Measurements from ENCODE around the gene FAM135A.
"Not testable (repeated sequence)": the region's sequence is repeated elsewhere in the genome, so short reads cannot be mapped to it uniquely, and the experiment has no call there.

Gene FAM135A

DNA sequence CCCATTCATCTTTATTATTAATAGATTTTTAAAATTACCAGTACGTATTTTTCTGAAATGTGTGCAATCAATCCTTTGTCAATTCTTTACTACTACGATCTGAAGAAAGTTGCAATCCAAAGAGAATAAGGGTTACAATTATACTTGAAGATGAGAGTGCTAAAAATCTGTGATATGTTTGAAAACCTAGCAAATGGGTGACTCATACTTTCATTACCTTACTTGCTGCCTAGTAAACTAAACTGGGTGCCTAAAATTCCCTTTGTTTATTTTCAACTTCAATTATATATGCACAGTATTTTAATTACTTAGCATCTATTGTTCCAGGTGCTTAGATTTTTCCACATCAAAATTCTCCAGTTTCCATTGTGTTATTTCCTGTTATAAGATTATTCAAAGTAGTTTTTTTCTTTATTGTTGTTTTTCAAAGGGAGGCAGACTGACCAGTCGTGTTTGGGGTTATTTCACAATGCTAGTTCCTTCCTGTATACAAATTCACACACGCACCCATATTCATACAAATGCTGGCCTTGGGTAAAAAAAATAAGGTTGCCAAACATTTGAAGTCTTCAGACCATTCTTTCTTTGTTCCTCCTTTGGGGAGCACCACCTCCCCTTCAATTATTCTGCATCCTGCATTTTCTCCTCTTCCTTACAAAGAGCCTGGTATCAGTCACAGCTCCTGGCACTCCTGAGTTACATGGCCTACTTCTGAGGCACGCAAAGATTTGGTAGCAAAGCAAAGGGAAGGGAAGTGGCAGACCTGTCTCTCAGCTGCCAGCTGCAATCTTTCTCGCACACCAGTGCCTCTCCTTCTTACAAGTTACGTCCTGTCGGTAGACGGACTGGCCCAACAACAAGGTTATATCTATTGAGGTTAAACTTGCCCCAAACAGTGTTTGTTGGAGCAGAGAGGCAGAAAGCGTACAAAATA, 16.2 kb upstream of the FAM135A start:
- no peak for DNase-seq

GRCh38 chr6:70398783-70399728, 14.3 kb upstream of the FAM135A start:
- no peak for DNase-seq

GRCh38 chr6:70404658-70405057, 8.7 kb upstream of the FAM135A start:
- DNase-seq, result no peak

DNA sequence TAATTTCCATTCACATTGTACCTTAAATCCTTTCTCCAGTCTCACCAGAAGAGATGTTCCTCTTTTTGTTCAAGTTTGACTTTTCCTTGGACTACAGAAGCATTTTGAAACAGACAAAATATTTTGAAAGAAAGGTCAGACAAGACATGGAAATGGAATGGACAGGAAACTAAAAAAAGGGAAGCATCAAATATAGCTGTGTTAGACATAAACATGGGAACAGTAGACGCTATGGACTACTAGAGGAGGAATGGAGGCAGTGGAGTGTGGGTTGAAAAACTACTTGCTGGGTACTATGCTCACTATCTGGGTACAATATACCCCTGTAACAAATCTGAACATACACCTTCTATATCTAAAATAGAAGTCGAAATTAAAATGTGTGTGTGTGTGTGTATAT, 4.1 kb upstream of the FAM135A start:
- no peak for DNase-seq

GRCh38 chr6:70411542-70412251, 1.6 kb upstream of the FAM135A start:
- no peak for DNase-seq

DNA sequence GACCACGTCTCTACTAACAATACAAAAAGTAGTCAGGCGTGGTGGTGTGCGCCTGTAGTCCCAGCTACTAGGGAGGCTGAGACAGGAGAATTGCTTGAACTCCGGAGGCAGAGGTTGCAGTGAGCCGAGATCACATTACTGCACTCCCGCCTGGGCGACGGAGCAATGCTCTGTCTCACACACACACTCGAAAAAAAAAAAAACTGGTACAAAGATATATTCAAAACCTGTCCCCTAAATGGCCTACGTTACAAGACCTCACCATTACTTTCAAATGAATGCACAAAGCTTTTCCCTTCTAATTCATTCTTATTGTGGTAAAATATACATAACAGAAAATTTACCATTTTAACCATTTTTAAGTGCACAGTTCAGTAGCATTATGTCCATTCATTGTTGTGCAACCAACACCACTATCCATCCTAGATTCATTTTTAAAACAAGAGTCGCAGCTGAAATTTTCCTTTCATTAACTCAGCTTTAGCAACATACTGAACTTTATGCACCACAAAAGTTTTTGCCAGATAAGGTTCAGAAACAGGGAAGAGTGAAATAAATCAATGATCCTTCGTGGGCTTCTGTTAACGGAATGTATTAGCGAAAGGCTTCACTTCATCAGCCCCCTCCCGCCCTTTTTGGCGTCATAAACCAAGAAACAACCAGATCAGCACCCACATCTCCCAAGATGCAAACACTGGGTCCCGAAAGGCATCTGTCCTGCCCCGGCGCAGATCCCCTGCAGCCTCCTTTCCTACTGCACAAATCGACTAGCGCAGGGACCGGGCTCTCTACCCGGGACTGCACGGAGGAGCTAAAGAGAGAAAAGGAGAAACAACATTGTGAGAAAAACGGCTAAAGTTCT, 825 bp upstream of the FAM135A start:
- no peak for DNase-seq

GRCh38 chr6:70413992-70414494, 735 bp downstream of the FAM135A start:
- peak; percentile 45 for DNase-seq

DNA sequence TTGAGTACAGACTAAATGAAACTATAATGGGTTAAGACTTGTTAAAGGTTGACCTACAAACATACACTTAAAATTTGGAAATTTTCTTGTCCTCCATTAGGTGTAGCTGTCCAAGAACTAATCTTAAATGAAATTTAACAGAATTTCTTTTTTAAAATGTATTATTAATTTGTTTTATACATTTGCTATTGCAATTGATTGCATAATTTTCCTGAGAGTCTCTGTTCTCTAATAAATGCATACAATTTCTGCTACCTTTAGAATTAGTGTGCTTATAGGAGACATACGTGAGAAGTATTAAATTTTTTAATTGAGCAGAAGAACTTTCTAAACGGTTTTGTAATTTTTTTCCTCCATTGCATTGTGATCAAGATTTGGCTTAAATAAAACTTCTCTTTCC, 1.5 kb downstream of the FAM135A start:
- DNase-seq, result no peak

GRCh38 chr6:70415247-70415646, 1.9 kb downstream of the FAM135A start:
- DNase-seq, result no peak

GRCh38 chr6:70415660-70416059, 2.4 kb downstream of the FAM135A start:
- DNase-seq, result no peak

DNA sequence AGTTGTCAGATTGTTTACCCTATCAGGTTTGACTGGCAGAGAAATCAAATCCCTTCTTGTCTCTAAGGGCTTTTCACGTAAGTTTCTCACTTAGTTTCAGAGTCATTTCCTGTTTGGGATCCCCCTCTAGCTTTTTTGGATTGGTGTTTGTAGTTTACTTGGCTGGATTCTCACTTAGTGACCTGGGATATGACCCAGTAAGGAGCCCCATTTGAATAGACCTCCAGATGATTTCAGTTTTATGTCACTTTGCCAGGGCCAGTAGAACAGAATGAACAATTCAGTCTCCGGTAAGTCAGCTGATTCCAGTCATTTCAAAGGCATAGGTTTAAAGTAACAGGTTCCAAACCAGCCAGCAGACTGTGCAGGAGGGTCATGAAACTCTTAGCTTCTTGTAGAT, 8.2 kb downstream of the FAM135A start:
- DNase-seq, result no peak

DNA sequence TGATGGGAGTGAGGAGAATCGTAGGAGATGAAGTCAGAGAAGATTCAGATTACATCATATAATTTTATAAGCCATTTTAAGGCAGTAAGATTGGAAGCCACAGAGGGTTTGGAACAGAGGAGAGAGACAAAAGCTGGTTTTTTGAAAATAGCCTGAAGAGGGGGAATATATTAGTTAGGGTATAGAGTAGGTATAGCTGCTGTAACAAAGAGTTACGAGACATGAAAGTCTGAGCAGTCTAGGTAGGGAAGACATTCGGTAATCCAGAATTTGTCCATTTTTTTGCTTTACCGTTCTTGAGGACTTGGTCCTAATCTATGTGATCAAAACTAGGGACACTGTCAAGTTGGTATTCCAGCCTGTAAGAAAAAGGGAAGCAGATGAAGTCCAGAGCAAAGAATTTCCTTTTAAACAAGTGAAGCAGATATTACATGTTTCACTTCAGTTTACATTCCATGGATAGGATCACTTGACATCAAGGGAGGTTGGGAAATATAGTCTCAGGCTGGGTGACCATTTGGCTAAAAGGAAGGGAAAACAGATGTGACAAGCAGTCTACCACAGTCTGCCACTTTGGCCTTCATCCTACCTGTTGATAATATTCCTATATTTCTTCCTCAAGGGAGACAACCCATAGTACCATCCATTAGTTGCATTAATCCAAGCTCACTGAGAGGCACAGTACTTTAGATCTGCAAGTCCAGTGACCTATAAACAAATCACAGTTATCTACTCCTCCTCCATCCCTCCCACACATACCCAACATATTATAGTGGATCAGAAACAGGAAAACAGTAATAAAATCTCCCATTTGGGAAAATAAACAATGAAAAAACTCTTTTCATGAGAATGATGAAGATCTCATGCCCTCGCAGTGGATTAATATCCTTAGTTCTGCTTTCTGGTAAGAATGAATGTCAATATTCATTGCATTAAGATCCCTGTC, 10.2 kb downstream of the FAM135A start:
- DNase-seq, result no peak

- DNase-seq, result no peak
Observed at GRCh38 chr6:70424291-70424690, 11.0 kb downstream of the FAM135A start.

- no peak for DNase-seq
Observed at GRCh38 chr6:70436320-70436719, 23.0 kb downstream of the FAM135A start.

- DNase-seq, result no peak
Observed at GRCh38 chr6:70445001-70445400, 31.7 kb downstream of the FAM135A start.

DNA sequence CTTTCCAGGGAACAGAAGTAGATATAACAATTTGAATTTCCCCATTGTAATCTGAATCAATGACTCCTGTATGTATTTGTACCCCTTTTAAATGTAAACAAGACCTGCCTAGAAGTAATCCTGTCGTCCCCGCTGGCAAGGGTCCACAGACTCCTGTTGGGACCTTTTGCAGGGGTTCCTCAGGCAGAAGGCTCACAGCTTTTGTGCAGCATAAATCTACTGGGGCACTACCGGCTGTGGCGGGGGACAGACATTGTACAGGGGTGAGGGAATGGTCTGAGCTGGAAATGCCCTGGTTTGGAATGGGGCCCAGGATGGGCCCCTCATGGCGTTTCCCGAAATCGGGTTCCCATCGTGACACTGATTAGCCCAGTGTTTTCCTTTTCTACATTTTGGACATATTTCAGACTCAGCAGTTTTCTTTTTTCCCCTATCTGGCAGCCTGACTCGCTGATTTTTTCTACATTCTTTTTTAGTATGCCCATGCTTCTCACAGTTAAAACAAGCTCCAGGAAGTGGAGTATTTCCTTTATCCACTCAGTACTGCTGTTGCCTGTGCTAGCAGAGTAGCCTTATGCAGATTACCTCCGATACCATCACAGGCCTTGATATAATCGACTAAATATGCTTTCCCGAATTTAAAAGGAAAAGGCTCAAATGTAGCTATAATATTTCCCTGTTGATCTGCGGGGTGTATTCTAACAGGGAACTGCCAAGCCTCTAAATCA, 34.2 kb downstream of the FAM135A start:
- not testable (repeated sequence) for DNase-seq

GRCh38 chr6:70453899-70454298, 40.6 kb downstream of the FAM135A start:
- not testable (repeated sequence) for DNase-seq

- DNase-seq, result no peak
Observed at GRCh38 chr6:70456735-70457134, 43.4 kb downstream of the FAM135A start.

GRCh38 chr6:70459235-70459634, 45.9 kb downstream of the FAM135A start:
- DNase-seq, result no peak

DNA sequence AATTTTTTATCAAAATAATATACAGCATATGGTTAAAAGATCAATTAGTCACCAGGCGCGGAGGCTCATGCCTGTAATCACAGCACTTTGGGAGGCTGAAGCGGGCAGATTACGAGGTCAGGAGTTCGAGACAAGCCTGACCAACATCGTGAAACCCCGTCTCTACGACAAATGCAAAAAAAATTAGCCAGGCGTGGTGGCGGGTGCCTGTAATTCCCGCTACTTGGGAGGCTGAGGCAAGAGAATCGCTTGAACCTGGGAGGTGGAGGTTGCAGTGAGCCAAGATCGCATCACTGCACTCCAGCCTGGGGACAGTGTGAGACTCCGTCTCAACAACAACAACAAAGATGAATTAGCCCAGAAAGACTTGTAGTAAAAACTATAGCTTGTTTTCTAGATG, 46.4 kb downstream of the FAM135A start:
- DNase-seq, result not testable (repeated sequence)

All from right forelimb (tissue), 1 donor.